HepG2 (cell line): ENCODE measurements around the gene ESPNL. TPM values are rescaled to one million over a fixed set of nuclear protein-coding genes. Genes with fewer than 3 reads are reported as not detected.
A peak's percentile ranks its signal among the peaks of the same experiment; 100 is the strongest.

ENCODE experiments used
- GZF1 ChIP-seq: sonication (generic); formaldehyde crosslinking; IDR thresholded peaks from 2 replicates; pipeline ENCODE4 v1.5.1; 2020; ENCODE audit warnings: mild to moderate bottlenecking, missing genetic modification reagents
- JUND ChIP-seq: sonication (generic); formaldehyde crosslinking; IDR thresholded peaks from 2 replicates; pipeline ENCODE4 v1.8.0; 2022; ENCODE audit warnings: mild to moderate bottlenecking, missing genetic modification reagents
- KLF11 ChIP-seq: IDR thresholded peaks from 2 replicates; pipeline ENCODE4 v1.6.1; 2016; ENCODE audit warnings: missing compliant biosample characterization
- MEF2D ChIP-seq: sonication (generic); formaldehyde crosslinking; IDR thresholded peaks from 2 replicates; pipeline ENCODE4 v1.5.1; 2020; ENCODE audit warnings: mild to moderate bottlenecking, missing genetic modification reagents
- MXI1 ChIP-seq: IDR thresholded peaks from 3 replicates; pipeline ENCODE4 v1.6.1; 2012; ENCODE audit warnings: low read depth, low read length, inconsistent platforms, borderline replicate concordance
- RARA ChIP-seq: IDR thresholded peaks from 2 replicates; pipeline ENCODE4 v1.6.1; 2016; ENCODE audit warnings: missing genetic modification reagents, missing compliant biosample characterization
- REL ChIP-seq: sonication (generic); formaldehyde crosslinking; conservative IDR thresholded peaks from 2 replicates; pipeline ENCODE4 v1.8.0; 2022; ENCODE audit warnings: mild to moderate bottlenecking, missing genetic modification reagents, moderate library complexity
- THAP11 ChIP-seq: IDR thresholded peaks from 2 replicates; pipeline ENCODE4 v1.6.1; 2016; ENCODE audit warnings: missing biosample characterization, missing genetic modification reagents
- TP53 ChIP-seq: sonication (generic); formaldehyde crosslinking; conservative IDR thresholded peaks from 2 replicates; pipeline ENCODE4 v1.4.0; 2020; ENCODE audit warnings: missing genetic modification reagents
- ZNF225 ChIP-seq: sonication (generic); formaldehyde crosslinking; IDR thresholded peaks from 2 replicates; pipeline ENCODE4 v1.4.0; 2020; ENCODE audit warnings: mild to moderate bottlenecking, missing genetic modification reagents
- ZNF484 ChIP-seq: sonication (generic); formaldehyde crosslinking; IDR thresholded peaks from 2 replicates; pipeline ENCODE4 v1.5.1; 2020; ENCODE audit warnings: mild to moderate bottlenecking, low read depth, missing genetic modification reagents, borderline replicate concordance
- ZNF510 ChIP-seq: sonication (generic); formaldehyde crosslinking; IDR thresholded peaks from 2 replicates; pipeline ENCODE4 v1.4.0; 2020; ENCODE audit warnings: low read depth, mild to moderate bottlenecking, missing genetic modification reagents
- ZNF563 ChIP-seq: sonication (generic); formaldehyde crosslinking; IDR thresholded peaks from 2 replicates; pipeline ENCODE4 v1.8.0; 2022; ENCODE audit warnings: mild to moderate bottlenecking, moderate library complexity, missing genetic modification reagents
- ZNF776 ChIP-seq: sonication (generic); formaldehyde crosslinking; IDR thresholded peaks from 2 replicates; pipeline ENCODE4 v1.4.0; 2020; ENCODE audit warnings: mild to moderate bottlenecking, missing genetic modification reagents
- polyA plus RNA-seq, 8 experiments: library from polyadenylated mRNA; depleted of rRNA in 3 of 8; stranded (reverse) in 7 of 8; unstranded in 1 of 8; fragments of >200 nt; fragmentation: Illumina TruSeq in 4 of 8; extraction: Trizol in 4 of 8; gene quantifications; 2 replicates each; pipeline versions ENCODE4 v1.2.1 to v1.2.3, GENCODE V29; 2011 to 2016; ENCODE audit warnings: low read depth in 4 of 8, missing spikeins in 1 of 8, mixed read lengths in 1 of 8; ENCODE audit not compliant: insufficient read depth in 1 of 8
- total RNA-seq, 5 experiments: library from RNA; depleted of rRNA; stranded (reverse); fragments of >200 nt; fragmentation: Illumina TruSeq; extraction: Trizol; gene quantifications; 2 replicates each; pipeline ENCODE4 v1.2.3, GENCODE V29; 2016; ENCODE audit warnings: low read depth in 1 of 5
- TF ChIP-seq, protein P1 (sequence below): sonication (generic); formaldehyde crosslinking; IDR thresholded peaks from 2 replicates; pipeline ENCODE4 v1.4.0; 2020; ENCODE audit warnings: mild to moderate bottlenecking, missing genetic modification reagents, borderline replicate concordance
- TF ChIP-seq, protein P2 (sequence below): sonication (generic); formaldehyde crosslinking; IDR thresholded peaks from 2 replicates; pipeline ENCODE4 v1.4.0; 2020; ENCODE audit warnings: low read depth, missing genetic modification reagents
- TF ChIP-seq, protein P3 (sequence below), 2 experiments: sonication (generic) in 1 of 2; formaldehyde crosslinking in 1 of 2; IDR thresholded peaks; 2 replicates each; pipeline versions ENCODE4 v1.6.1 to v1.9.0; 2014 to 2022; ENCODE audit warnings: antibody characterized with exemption in 1 of 2, borderline replicate concordance in 1 of 2, inconsistent platforms in 1 of 2, low read depth in 1 of 2, missing genetic modification reagents in 1 of 2

The ESPNL gene
- total and polyA plus RNA-seq, 2 of the 13 experiments (the other 11 are each of a cell fraction or from before 2014, with no cell fraction given), result 0.45 to 0.80 TPM

DNA sequence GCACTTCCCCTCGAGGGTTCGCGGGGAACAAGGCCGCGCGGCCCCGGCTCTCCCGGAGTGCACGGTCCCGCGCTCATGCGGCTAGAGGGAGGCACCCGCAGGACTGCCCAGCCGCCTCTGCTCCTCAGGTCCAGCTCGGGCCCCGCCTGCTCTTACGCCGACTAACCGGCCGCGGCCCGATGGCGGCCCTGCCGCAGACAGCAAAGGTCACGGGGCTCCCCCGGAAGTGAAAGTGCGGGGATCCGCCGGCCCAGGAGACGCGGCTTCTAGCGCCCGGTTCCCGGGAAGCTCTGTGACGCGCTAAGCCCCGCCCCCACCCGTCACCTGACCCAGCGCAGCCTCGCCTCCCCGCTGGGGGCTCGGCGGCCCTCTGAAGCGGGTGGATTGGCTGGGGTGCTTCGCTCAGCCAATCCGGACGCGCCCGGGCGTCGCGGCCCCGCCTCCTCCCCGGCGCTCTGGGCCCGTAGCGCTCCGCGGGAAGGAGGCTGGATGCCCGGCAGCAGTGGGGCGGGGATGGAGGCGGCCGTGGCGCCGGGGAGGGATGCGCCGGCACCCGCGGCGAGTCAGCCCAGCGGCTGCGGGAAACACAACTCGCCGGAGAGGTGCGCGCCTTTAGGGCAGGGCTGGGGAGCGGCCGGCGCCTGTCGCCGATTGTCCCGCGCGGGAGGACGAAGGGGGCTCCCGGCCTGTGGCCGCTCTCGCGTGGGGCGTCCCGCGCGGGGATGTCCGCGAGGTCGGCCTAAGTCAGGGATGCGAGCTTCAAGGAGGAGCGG is 39.4 kb upstream of the ESPNL start, which contains the start of gene SCLY (continued):
- TF ChIP-seq, protein P1, sequence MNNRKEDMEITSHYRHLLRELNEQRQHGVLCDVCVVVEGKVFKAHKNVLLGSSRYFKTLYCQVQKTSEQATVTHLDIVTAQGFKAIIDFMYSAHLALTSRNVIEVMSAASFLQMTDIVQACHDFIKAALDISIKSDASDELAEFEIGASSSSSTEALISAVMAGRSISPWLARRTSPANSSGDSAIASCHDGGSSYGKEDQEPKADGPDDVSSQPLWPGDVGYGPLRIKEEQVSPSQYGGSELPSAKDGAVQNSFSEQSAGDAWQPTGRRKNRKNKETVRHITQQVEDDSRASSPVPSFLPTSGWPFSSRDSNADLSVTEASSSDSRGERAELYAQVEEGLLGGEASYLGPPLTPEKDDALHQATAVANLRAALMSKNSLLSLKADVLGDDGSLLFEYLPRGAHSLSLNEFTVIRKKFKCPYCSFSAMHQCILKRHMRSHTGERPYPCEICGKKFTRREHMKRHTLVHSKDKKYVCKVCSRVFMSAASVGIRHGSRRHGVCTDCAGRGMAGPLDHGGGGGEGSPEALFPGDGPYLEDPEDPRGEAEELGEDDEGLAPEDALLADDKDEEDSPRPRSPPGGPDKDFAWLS, result 0 out of 2 replicates have a peak, but pooled peaks have one; percentile 39
- TF ChIP-seq THAP11 (peak; percentile 93), ZNF563 (peak; percentile 96), MEF2D (CRISPR knock-in tag) (peak; percentile 71; the same call in 1 of the 2 replicates), REL (CRISPR knock-in tag) (peak; percentile 78), ZNF484 (CRISPR knock-in tag) (no peak), ZNF510 (CRISPR knock-in tag) (peak; percentile 77), GZF1 (CRISPR knock-in tag) (peak; percentile 87; the same call in 1 of the 2 replicates), RARA (CRISPR knock-in tag) (peak; percentile 31; the same call in 1 of the 2 replicates), JUND (CRISPR knock-in tag) (no peak; the same call in 1 of the 2 replicates), TP53 (CRISPR knock-in tag) (no peak; the same call in 1 of the 2 replicates), KLF11 (CRISPR knock-in tag) (peak; percentile 80), ZNF225 (CRISPR knock-in tag) (peak; percentile 87; the same call in 1 of the 2 replicates), ZNF776 (CRISPR knock-in tag) (peak; percentile 78; the same call in 1 of the 2 replicates), MXI1 (peak; percentile 68; the same call in 1 of the 3 replicates)
- TF ChIP-seq, protein P2, sequence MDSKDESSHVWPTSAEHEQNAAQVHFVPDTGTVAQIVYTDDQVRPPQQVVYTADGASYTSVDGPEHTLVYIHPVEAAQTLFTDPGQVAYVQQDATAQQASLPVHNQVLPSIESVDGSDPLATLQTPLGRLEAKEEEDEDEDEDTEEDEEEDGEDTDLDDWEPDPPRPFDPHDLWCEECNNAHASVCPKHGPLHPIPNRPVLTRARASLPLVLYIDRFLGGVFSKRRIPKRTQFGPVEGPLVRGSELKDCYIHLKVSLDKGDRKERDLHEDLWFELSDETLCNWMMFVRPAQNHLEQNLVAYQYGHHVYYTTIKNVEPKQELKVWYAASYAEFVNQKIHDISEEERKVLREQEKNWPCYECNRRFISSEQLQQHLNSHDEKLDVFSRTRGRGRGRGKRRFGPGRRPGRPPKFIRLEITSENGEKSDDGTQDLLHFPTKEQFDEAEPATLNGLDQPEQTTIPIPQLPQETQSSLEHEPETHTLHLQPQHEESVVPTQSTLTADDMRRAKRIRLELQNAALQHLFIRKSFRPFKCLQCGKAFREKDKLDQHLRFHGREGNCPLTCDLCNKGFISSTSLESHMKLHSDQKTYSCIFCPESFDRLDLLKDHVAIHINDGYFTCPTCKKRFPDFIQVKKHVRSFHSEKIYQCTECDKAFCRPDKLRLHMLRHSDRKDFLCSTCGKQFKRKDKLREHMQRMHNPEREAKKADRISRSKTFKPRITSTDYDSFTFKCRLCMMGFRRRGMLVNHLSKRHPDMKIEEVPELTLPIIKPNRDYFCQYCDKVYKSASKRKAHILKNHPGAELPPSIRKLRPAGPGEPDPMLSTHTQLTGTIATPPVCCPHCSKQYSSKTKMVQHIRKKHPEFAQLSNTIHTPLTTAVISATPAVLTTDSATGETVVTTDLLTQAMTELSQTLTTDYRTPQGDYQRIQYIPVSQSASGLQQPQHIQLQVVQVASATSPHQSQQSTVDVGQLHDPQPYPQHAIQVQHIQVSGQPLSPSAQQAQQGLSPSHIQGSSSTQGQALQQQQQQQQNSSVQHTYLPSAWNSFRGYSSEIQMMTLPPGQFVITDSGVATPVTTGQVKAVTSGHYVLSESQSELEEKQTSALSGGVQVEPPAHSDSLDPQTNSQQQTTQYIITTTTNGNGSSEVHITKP (CRISPR knock-in tag), result 0 out of 2 replicates have a peak, but pooled peaks have one; percentile 58
- TF ChIP-seq, protein P3, sequence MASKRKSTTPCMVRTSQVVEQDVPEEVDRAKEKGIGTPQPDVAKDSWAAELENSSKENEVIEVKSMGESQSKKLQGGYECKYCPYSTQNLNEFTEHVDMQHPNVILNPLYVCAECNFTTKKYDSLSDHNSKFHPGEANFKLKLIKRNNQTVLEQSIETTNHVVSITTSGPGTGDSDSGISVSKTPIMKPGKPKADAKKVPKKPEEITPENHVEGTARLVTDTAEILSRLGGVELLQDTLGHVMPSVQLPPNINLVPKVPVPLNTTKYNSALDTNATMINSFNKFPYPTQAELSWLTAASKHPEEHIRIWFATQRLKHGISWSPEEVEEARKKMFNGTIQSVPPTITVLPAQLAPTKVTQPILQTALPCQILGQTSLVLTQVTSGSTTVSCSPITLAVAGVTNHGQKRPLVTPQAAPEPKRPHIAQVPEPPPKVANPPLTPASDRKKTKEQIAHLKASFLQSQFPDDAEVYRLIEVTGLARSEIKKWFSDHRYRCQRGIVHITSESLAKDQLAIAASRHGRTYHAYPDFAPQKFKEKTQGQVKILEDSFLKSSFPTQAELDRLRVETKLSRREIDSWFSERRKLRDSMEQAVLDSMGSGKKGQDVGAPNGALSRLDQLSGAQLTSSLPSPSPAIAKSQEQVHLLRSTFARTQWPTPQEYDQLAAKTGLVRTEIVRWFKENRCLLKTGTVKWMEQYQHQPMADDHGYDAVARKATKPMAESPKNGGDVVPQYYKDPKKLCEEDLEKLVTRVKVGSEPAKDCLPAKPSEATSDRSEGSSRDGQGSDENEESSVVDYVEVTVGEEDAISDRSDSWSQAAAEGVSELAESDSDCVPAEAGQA (IDR thresholded peaks at IDR 0.05; ENCODE audit: low read depth), result peak; percentile 81; the same call in 1 of the 2 replicates
- TF ChIP-seq, protein P3 (CRISPR knock-in tag; IDR thresholded peaks at IDR 0.05; ENCODE audit: borderline replicate concordance), result no peak
